ENCODE data around the gene NALF2.

The NALF2 gene
- 0 to 0.49 (median 0.38) reads per million in 4 experiments for total RNA-seq

DNA sequence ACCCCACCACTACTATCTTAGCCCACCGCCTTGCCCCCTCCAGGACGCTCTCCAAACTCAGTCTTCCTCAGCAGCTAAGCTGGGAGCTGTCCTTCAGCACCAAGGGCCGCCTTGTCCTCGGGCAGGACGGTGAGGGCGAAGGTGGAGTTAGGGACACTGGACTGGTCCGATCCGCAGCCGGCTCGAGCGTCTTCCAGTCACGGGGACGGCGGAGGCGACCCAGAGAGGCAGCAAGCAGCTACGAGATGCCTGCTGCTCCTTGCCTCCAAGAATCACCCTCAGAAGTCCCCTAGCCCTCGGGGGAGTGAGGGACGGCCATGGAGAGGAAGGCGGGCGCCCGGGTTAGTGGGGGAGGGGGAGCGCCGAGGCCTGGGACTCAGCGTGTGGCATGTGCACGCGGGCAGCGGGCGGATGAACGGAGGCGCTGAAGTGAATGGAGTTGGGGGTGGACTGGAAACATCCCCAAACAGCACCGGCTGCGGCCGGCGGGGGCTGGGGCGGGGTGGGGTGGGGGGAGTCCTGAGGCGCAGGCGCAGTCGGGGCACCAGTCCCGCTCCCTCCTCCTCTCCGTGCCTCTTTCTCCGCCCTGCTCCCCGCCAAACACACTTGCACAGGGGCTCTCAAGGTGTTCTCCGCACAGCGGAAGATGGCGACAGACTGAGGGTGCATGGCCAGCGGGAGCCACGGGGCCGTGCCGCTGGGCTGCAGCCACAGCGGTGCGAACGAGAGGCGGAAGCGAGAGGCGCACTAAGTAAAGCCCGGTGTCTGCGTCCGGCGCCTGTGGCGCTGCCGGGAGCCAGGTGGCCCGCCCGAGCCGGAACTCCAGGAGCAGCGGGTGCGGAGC is at the start of gene NALF2:
Gene NALF2, plus strand, starts transcription at position 545 of the 844 bp plus-strand sequence. CDS start 957 bp downstream, outside the sequence.
- DNase-seq, result no peak

DNA sequence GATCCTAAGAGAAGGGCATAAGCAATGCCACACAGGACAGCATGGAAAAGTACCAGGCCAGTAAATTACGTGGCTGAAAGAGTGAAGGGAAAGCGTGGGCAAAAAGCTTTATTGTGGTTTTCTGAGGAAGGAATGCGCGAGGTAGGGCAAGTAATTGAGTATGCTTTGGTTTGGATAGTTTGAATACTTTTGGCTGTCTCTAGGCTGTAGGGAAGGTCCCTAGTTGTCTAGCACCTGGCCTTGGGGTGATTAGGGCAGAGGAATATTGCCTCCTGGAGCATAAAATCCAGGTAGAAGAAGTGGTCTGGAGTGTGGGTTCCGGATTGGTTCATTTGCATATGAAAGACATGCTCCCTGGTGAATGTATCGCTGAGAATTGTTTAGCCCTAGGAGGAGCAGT is 46.4 kb upstream of the NALF2 start:
- no peak for DNase-seq

DNA sequence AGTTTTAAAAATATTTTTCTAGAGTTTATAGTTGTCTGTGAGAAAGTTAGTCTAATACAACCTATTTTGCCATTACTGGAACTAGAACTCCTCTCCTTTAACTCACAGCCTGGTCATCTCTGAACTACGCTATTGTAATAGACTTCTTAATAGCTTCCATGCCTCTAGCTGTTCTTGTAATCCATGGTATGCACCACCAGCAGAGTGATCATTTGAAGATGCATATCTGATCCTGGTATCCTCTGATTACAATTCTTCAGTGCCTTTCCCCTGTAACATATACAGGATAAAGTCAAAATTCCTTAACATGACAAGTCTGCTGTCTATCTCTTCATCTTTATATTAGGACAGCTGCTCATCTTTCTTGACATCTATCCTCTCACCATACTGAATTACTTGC is 37.6 kb upstream of the NALF2 start:
- DNase-seq, result no peak

DNA sequence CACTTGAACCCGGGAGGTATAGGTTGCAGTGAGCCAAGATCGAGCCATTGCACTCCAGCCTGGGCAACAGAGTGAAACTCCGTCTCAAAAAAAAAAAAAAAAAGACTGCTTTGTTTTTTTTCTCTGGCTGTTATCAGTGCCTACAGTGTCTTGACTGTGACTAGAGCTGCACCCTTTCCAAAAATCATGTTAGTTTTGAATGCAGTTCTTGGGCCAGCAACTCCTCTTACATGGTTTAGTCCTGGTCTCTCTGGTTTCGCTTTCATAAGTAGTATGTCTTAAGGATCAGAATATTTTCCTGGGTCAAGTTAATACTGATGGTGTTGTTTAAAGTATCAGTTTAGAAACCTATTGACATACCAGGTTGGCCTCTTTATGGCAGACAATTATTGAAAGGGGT is 34.2 kb upstream of the NALF2 start:
- DNase-seq, result no peak

DNA sequence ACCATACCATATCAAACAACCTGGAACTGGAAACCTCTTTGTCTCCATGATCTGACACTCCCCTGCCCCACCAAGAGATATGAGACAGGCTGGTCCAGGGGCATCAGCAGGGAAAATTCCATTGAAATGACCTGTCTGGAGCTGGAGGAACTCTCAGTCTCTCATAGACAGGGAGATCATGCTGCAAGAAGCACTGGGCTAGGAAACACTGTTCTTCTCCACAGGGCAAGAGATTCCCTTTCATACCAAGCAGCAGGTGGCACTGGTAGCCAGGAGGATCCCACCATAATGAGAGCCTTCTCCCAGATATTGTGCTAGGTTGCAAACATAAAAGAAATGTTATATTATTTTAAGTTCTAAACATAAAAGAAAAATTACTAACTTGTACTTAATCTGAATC is 14.5 kb upstream of the NALF2 start:
- no peak for DNase-seq

DNA sequence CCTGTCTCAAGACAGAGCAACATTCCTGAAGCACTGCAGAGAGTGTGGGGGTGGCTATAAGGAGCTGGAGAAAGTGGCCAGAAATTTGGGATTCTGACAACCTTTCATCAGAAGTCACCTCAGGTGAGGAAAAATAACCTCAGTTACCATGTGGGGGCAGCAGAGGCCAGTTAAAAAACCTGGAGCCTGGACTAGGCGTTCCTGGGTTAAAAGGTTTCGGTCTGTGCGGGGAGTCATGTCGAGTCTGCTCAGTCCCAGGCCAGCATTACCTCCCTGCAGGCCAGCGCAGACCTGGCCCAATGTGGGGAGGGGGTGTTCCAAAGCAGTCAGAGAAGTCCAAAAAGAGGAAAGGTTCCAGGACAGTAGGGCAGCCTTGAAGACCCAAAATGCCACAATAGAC is 10.9 kb upstream of the NALF2 start:
- DNase-seq, result no peak

DNA sequence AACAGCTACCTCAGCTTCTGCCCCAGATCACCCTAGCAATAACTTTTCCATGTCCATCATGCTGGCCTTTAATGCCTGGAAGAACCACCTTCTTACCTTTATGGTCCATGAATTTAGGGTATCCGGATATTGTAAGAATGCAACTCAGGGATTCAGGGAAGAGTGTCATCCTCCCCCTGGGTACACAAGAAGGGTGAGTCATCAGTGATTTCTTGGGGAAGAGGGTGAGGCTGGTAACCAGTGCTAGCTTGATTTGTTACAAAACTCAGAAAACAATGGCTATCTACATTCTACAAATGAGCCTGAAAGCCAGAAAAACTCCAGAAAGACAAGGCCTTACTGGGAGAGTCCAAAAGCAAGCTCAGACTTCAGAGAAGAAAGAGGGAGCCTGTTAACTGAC is 10.4 kb upstream of the NALF2 start:
- no peak for DNase-seq

DNA sequence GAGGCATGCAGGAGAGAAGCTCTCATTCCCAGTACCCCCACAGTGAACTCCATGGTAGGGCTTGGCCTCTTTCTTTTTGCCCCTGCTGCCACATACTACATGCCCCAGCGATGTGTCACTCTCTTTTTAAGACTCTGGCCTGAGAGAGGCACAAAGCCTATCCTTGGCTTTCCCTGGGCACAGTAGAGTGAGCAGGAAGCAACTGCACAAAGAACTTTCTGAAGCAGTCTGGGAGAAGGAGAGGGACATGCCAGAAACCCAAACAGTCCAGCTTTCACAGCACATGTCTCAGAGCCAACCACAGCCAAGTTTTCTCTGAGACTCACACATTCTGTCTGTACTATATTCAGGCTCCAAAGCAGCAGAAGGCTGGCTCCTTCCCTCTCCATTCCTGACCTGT is 7.9 kb upstream of the NALF2 start:
- no peak for DNase-seq

DNA sequence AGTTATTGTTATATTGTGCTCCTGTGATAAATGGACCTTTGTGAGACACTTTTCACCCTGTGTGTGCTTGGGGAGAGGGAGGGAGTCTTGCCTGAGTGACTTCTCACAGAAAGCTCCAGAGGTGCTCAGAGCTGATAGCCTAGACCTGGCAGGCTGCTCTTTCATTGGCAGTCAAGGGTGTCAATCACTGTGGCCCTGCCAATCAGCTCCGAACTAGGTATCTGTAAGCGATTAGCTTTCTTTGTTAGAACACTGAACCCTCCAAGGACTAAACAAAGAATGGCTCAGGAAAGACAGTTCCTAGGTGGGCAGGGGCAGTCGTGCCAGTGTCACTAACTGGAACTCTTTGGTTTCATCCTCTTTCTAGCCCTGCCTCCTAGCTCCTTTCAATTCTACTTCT is 2.7 kb upstream of the NALF2 start:
- no peak for DNase-seq

DNA sequence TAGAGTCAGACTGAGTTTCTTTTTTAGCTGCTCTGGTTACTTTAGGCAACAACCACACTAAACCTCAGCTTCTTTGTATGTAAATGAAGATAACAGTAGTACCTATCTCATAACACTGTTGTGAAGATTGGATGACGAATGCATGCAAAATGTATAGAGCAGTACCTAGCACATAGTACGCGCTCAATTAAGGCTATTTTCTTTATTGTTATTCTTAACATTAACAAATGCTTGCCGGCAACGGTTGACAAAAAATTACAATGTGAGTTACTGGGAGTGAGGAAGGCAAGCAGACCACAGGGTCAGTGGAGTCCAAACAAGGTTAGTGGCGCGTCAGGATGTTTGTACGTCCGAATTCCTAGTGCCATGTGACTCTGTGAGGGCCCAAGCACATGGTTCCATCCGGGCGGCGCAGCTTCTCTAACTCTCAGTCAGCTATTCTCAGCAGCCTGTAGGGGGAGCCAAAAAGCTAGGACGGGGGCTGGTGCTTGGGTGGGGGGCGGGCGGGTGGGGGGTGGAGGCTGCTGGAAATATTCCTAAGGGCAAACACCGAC is 821 bp upstream of the NALF2 start:
- DNase-seq, result no peak

DNA sequence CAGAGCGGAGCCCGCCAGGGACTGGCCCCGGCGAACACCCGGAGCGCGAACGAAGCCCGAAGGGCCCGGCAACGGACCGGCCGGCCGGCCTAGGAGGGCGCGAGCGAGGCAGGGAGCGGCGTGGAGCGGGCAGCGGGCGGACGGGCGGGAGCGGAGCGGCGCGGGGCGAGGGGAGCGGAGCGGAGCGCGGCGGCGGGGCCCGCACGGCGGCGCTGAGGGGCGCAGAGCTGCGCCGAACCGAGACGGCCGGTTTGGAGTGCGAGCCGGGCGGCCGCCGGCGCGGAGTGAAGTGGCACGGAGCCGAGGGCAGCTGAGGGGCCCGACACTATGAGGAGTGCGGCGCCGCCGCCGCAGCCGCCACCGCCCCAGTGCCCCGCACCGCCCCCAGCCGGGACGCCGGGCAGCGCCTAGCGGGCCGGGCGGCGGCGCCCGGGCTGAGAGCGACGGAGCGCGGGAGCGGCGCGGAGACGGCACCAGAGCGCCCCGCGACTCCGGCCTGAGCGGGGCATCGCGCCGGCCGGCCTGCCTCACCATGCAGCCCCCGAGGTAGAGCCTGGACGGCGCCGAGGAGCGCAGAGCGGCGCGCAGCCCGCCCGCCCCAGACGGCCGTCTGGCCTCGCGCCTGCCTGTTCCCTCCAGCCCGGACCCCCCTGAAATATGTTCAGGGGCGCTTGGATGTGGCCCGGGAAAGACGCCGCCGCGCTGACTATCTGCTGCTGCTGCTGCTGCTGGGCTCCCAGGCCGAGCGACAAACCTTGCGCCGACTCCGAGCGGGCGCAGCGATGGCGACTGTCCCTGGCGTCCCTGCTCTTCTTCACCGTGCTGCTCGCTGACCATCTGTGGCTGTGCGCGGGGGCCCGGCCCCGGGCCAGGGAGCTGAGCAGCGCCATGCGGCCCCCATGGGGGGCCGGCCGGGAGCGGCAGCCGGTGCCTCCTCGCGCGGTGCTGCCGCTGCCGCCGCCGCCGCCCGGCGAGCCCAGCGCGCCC is 793 bp downstream of the NALF2 start:
- no peak for DNase-seq

DNA sequence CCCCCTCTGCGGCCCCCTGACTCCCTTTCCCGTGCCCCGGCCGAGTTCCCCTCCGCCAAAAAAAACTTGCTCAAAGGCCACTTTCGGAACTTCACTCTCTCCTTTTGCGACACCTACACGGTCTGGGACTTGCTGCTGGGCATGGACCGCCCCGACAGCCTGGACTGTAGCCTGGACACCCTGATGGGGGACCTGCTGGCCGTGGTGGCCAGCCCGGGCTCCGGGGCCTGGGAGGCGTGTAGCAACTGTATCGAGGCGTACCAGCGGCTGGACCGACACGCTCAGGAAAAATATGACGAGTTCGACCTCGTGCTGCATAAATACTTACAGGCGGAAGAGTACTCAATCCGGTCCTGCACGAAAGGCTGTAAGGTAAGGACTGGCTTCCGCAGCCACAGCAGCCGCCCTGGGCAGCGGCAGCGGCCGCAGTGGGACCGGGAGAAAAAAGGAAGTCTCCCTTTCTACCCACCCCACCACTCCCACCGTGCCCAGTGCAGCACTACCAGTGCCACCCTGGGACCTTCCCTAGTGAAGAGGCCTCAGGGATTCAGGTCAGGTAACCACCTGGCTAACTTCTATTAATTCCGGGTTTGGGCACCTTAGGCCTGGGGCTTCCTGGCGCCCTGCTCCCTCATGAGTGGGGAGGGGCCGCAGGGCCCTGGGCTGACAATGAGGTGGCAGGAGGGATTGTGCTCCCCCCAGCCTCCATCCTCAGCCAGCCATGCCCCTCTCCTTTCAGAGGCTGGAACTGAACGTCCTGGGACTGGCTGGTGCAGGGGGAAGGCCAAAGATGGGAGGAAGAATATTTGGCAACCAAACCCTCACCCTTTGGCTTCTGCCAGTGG is 1.9 kb downstream of the NALF2 start:
- no peak for DNase-seq

DNA sequence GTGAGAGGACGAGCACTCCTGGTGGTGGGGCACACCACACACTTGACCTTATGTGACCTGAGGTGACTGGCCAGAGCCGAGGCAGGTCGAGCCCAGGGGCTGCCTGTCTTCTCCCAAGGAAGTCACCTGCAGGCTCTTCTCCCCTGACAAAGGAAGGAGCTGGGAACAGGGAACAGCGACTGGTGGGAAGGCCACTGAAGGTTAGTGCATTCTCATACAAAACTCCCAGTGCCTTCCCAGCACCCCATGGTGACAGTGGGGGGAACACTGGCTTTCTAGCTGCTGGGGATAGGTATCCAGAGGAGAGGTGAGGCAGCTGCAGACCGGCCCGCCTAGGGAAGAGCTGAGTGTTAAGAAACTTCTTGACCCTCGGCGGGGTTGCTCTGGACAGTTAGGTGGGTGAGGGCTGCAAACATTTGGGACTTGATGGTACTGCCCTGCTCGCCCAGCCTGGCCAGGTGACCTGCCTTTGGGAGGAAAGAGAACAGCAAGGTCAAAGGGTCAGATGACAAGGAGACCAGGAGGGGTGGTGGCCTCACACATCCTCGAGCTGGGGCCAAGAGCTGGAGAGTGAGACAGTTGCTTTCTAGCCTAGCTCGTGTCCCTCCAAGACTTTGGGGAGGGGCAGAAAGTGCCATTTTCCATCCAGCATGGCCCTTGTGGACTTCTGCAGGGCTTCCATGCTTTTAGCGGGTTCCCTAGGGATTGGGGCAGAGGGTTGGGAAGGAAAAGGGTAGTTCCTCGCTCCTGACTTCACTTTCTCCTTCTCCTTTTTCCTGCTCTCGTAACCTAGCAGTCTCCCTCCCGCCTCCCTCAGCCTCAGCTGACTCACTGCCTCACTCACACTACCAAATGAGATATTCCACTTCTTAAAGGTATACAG is 2.7 kb downstream of the NALF2 start:
- DNase-seq, result no peak

DNA sequence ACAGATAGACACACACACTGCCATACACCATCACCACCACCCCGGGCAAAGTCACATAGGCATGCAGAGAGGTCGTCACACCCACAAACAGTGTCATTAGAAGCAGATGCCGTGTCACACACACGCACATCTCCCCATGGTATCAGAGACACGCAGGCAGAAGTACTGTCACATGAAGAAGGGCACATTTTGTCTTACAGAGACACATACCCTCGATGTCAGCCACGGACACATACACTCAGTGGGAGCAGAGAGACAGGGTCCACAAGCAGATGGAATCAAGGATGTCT is 3.3 kb downstream of the NALF2 start:
- no peak for DNase-seq

DNA sequence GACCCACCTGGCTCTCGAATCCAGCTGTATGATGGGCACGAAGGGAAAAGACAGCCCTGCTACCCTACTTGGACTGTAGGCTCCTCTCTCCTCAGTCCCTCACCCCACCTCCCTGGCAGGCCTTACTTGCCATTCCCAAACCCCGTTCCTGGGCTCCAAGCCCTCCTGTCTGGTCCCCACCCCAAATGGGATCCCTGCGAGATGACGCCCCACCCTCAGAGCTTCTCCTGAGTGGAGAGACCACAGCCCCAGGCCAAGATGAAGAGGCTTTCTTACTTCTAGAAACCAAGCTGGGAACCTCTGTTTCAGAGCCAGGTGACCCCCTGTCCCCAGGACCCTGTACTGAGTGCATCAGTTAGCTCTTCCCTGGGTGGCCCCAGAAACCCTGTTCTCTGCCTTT is 4.5 kb downstream of the NALF2 start:
- DNase-seq, result no peak

DNA sequence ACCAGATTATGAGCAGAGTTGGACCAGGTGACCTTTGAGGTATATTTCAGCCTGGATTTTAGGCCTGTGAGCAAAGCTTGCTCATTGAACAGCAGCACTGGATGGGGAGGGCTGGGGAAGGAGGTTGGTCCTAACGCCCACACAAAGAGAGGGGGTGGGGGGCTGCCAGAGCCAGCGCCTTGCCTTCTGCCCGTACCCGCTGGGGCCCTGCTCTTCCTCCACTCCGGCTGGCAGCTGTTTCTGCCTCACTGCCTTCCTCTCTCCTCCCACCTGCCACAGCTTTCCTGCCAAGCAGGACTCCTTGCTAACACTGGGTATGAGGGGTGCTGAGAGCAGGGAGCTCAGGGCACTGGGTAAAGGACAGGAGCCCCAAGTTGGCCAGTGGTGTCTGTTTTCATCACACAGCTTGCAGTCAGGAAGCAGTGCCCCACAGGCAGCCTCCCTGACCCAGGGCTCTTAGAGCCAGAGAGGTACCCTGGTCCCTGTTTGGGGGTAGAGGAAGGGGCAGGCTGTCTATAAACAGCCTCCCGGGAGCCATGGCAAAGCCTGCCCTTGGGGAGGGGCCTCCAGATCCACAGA is 6.1 kb downstream of the NALF2 start:
- no peak for DNase-seq

DNA sequence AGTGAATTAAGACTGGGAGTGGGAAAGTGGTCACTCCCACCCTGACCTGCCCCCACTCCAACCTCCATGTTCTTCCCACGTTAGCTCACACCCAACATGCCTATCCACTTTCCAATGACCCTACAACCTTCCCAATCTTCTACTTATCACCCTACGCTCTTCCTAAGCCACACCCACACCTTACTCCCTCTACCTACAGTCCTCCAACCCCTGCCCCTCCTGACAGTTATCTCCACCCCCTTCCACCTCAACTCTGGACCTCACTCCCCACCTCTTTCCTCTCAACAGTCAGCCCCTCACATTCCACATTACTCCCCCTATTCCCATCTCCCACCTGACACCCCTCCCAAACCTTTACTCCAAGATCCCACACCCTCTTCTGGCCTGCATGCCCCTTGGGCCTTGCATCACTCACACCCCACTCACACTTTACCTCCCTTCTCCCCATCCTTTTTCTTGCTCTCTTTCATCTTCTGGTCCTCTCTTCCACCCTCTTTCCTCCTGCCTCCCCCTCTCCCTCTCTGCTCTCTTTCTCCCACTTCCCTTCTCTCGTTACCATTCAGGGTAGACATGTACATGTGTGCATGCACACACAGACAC is 6.9 kb downstream of the NALF2 start:
- no peak for DNase-seq

DNA sequence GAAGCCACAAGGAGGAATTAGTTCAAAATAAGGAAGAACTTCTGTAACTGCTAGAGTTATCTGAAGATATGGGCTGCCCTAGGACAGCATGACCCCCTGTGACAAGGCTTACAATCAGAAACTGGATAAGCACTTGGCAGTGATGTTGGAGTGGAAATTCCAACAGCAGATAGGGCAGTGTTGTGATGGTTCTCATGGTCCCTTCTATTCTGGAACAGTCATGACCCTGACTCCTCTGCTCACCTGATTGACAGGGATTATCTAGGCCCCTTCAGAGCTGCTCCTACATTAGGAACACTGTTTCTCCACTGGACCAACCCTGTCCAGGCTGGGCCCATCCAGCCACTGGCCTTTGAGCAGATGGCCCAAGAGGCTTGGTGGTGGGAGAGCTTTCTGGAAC is 17.9 kb downstream of the NALF2 start:
- no peak for DNase-seq

DNA sequence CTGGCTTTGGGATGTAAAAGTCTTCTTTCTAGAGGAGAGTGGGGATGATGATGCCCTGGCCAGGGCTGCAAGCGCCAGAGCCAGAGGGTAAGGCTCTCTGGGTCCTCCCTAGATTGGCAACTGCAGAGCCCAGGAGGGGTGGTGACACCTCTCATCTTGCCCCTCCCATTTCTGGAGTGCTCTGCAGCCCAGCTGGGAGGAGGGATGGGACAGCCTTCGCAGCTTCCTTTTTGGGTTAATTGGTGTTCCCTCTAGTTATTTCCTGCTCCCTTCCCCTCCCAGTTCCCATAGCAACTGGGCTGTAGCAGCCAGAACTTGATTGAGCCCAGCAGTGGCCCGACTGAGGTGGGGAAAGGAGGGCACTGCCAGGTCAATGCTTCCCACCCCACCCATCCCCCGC is 19.2 kb downstream of the NALF2 start:
- DNase-seq, result no peak

DNA sequence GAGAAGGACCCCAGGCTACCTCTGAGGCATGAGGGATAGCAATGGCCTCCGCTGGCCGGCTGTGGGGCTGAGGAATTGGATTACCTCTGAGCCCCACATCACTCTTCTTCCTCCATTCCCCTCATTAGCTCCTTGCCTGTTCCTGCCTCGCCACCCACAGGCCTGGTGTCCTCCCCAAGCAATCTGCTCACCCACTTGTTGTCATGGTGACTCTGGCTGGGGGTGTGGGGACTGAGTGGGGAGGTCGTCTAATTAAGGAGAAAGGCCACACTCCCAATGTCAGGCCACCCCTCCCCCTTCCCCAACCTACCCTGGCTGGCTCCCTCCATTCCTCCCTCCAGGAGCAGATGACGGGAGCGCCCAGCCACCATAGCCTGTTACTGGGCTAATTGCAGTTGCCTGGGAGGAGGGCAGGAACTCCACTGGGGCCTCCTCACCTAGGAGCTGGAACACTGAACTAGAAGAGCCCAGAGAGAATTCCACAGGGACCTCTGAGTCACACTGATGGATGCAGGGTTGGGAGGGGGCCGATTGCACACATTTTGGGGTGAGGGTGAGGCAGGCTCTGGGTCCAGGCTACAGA is 20.7 kb downstream of the NALF2 start:
- DNase-seq, result no peak

All from effector CD8-positive, alpha-beta T cell (primary cell).